Stimulated activated CD8-positive, alpha-beta memory T cell treated with anti-CD3 and anti-CD28 coated beads, Interleukin-2, amount 100 ng/mL, for 1 hour (primary cell): Measurements from ENCODE around the gene DNMT1.
"Not testable (repeated sequence)": the region's sequence is repeated elsewhere in the genome, so short reads cannot be mapped to it uniquely, and the experiment has no call there.

Source experiments
- DNase-seq, 2 donors: peaks; one replicate each; pipeline ENCODE4 v3.0.0-alpha.2; 2020; ENCODE audit warnings: low read depth in 2 of 2

Gene DNMT1

GRCh38 chr19:10194500-10195198, at the start of gene DNMT1:
Gene DNMT1, minus strand, starts transcription at chr19:10194953. Its CDS starts 54 bp downstream, at chr19:10194899.
- peak; percentile 85 to 95 for DNase-seq

- no peak for DNase-seq
Measured at GRCh38 chr19:10243606-10244005, 48.9 kb upstream of the DNMT1 start.

DNA sequence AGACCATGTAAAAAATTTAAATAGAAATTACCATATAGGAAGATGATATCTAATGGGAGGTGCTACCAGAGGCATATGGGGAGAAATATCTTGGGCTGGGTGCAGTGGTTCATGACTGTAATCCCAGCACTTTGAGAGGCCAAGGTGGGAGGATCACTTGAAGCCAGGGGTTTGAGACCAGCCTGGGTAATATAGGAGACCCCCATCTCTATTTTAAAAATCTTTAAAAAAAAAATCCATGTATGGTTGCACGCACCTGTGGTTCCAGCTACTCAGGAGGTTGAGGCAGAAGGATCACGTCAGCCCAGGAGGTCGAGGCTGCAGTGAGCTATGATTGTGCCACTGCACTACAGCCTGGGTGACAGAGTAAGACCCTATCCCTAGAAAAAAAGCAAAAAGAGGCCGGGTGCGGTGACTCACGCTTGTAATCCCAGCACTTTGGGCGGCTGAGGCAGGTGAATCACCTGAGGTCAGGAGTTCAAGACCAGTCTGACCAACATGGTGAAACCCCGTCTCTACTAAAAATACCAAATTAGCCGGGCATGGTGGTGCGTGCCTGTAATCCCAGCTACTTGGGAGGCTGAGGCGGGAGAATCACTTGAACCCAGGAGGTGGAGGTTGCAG, 47.2 kb upstream of the DNMT1 start:
- not testable (repeated sequence) for DNase-seq

DNA sequence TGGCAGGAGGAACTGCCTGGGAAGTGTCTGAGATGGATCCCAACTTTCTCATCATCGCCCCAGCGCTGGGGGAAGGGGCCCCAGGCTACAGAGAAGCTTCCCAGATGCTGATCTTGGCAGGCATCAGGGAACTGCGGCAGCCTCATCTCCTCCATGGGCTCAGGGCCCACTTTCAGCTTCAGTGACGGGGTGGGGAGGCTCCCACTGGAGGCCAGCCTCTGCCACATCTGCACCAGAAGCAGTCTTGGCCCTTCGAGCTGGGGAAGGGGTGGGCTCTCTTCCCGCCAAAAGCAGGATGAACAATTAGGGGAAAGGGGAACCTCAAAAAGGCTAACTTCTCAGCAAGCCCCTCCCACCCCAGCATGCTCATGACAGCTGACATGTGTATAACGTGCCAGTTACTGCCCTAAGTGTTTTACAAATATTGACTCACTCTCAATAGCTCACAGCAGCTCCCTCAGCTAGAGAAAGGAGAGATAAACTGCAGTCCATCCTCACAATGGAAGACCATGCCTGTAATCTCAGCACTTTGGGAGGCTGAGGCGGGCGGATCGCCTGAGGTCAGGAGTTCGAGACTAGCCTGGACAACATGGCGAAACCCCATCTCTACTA, 43.5 kb upstream of the DNMT1 start:
- no peak for DNase-seq

DNA sequence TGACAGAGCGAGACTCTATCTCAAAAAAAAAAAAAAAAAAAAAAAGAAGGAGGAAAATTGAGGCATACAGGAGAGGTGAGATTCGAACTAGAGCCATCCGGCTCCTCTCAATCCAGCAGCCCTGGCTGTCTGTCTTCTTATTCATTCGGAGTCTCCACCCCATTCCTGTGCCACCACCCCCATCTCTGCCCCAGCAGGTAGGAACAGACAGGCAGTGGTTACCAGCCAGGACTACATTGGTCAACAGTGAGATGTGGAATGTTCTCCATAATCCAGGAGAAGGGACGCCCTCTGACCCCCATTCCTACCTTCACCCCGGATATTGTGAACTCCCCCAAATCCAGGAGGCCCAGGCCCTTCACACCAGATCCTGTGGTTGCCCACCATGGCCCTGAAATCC, 42.9 kb upstream of the DNMT1 start:
- DNase-seq: no peak

GRCh38 chr19:10235409-10235808, 40.7 kb upstream of the DNMT1 start:
- not testable (repeated sequence) for DNase-seq

DNA sequence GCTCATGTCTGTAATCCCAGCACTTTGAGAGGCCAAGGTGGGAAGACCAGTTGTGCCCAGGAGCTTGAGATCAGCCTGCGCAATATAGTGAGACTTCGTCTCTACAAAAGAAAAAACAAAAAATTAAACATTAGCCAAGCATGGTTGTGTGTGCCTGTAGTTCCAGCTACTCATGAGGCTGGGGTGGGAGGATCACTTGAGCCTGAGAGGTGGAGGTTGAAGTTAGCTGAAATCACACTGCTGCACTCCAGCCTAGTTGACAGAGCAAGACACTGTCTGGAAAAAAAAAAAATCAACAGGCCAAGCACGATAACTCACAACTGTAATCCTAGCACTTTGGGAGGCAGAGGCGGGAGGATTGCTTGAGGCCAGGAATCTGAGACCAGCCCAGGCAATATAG, 40.2 kb upstream of the DNMT1 start:
- DNase-seq: no peak

- DNase-seq: no peak
Measured at GRCh38 chr19:10233946-10234345, 39.2 kb upstream of the DNMT1 start.

GRCh38 chr19:10231612-10232228, 37.0 kb upstream of the DNMT1 start:
- no peak for DNase-seq

DNA sequence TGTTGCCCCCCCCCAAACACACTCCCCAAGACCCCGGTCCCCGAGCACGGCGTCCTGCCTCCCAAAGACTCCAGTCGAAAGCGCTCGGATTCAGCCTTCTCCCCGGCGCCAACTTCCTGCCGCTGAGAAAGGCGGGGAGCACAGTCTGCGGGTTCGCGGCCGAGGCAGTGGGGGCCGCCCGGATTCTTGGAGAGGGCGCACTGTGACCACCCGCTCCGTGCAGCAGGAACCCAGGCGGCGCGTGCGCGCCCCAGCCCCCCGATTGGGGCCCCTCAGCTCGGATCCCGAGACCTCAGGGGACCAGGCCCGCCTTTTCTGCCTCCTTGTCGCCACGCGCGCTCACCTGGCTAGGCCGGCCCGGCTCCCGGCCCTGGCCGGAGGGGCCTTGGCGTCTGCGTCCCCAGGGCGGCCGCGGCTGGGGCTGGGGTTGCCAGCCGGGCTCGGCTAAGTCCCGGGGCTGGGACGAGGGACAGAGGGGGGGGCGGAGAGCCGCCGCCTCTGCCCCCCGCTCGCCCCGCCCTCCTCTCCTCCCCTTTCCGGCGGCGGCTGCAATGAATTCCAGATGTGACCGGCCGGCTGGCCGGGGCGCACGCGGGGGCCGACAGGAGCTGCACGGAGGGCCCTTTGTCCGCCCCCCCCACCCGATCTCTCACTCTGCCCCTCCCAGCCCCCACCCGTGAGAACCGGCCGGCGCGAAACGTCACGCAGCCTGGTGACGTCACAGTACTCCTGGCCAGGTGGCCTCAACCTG, 36.3 kb upstream of the DNMT1 start, which contains the start of gene S1PR2:
S1PR2 (minus strand) TSS at position 471 of the 751 bp plus-strand sequence. CDS start 6,426 bp downstream, outside the sequence.
- DNase-seq: peak; percentile 31 to 46

- peak; percentile 29 to 36 for DNase-seq
Measured at GRCh38 chr19:10230173-10230860, 35.6 kb upstream of the DNMT1 start.

GRCh38 chr19:10228920-10229319, 34.2 kb upstream of the DNMT1 start:
- DNase-seq: no peak

- DNase-seq: no peak
Measured at GRCh38 chr19:10228393-10228792, 33.6 kb upstream of the DNMT1 start.

DNA sequence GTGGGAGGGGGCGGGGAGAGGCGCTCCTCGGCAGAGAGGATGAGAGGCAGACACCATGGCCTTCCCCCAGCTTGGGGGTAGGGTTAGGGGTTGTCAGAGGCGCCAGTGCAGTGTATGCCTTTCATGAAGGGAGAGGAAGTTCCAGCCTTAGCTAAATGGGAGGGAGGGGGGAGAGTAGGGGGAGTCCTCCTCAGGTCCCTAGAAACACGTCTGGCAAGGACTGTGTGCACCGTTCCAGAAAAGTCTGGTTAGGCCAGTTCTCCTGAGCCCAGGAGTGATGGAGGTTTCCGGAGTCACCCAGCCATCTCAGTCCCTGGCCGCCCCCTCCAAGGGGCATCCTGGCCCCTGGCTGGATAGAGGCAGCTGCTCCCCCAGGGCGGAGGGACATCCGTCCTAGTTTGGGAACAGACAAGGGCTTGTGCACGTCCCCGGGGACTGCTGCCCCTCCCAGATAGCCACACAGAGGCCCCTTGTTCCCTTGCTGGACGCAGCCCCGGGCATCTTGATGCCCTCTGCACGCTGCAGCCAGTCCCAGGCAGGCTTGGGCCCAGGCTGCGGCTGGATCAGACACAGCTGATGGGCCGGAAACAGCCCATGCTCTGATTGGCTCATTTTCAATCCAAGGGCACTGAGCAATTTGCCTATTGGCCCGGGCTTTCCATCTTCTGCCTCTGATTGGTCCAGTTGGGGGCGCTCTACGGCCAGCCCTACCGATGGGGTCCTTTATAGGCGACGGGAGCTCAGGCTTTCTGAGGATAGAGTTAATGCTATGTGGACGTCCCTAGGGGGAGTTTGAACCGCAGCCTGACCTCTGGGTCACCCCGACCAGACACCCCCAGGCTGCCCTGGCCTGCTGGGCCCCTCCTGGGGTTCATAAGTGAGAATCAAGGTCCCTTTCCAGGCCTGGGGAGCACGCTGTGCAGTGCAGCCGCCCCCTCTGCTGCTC, 32.5 kb upstream of the DNMT1 start:
- no peak for DNase-seq

GRCh38 chr19:10226376-10227025, 31.7 kb upstream of the DNMT1 start:
- no peak for DNase-seq

DNA sequence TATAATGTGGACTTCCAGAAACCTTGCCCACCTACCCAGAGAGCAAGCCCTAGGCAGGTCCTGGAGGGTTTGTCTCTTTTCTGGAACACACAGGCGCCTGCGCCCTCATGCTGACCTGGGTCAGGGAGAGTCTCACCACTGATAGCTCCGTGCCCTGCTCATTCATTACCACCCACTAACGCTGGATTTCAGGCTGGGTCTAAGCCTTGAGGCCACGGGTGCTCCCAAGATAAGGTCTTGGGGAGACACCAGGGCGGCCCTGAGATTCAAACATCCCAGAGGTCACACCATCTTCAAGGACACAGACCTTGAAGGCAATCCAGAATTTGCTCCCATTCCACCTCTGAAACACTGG, 31.2 kb upstream of the DNMT1 start:
- no peak for DNase-seq

GRCh38 chr19:10224337-10224736, 29.6 kb upstream of the DNMT1 start:
- DNase-seq: no peak

- no peak for DNase-seq
Measured at GRCh38 chr19:10223488-10224213, 28.9 kb upstream of the DNMT1 start.
